ENCODE data around the gene SLC22A25. TPM values are rescaled to one million over a fixed set of nuclear protein-coding genes. Genes with fewer than 3 reads are reported as not detected.

Gene SLC22A25
- total and polyA plus RNA-seq, 9 of the 15 experiments (the other 6 are each of a cell fraction or from before 2014, with no cell fraction given) = not detected

GRCh38 chr11:63282579-63282978 is 39.2 kb upstream of the SLC22A25 start:
- ChIA-PET POLR2A (no interaction called here), CTCF (ENCODE audit: low intra/inter-chr PET ratio) (no interaction called here)
- no peak for DNase-seq (ENCODE audit: extremely low read depth in 1 of 4, low spot score in 3 of 4)
- Histone ChIP-seq H3K9me1 (ENCODE audit: control insufficient read depth, insufficient read depth, low read length) (no peaks in the 10 kb centered on the region), H3K4me1 (replicated peaks in 1 of 2; ENCODE audit: control insufficient read depth in 2 of 2, insufficient read depth in 2 of 2, low read length in 2 of 2) (no peaks in the 10 kb centered on the region), H3K4me2 (ENCODE audit: insufficient read depth, low read length) (no peak overlapping the region), H3K27me3 (ENCODE audit: control insufficient read depth in 2 of 2, insufficient read depth in 2 of 2, low read length in 2 of 2) (peaks cover 0 to 7% of the 10 kb centered on the region in 2 experiments; a peak in 1 of 5 replicates), H3K4me3 (no peak overlapping the region), H2AFZ (ENCODE audit: low read depth, low read length) (no peak overlapping the region), H3K36me3 (ENCODE audit: control insufficient read depth, insufficient read depth, low read length) (no peaks in the 10 kb centered on the region), H3K27ac (ENCODE audit: extremely low read depth, low read depth, low read length) (no peak overlapping the region), H3K9ac (ENCODE audit: insufficient read depth in 1 of 2, low read depth in 2 of 2, low read length in 2 of 2) (no peak overlapping the region), H3K9me3 (replicated peaks; ENCODE audit: control insufficient read depth, insufficient read depth, low read depth, low read length) (no peaks in the 10 kb centered on the region), H4K20me1 (replicated peaks; ENCODE audit: control insufficient read depth, insufficient read depth, low read length) (no peaks in the 10 kb centered on the region), H3K79me2 (ENCODE audit: control insufficient read depth, insufficient read depth, low read length) (no peaks in the 10 kb centered on the region)
- no TSS peak for BruUV-seq (replicated peaks)
- FAIRE-seq = no peak
- intact Hi-C loops (cut with micrococcal nuclease) = no loop called here
- no peak for ATAC-seq
- in situ Hi-C loops (cut with MboI) = no loop called here
- TF ChIP-seq ZNF699 (CRISPR knock-in tag; IDR thresholded peaks at IDR 0.05; ENCODE audit: insufficient replicate concordance) (no peak), SMC3 (conservative IDR thresholded peaks at IDR 0.05; ENCODE audit: insufficient read depth, low read depth, low read length) (no peak), TAF1 (IDR thresholded peaks at IDR 0.05; ENCODE audit: control insufficient read depth, extremely low read depth, insufficient read depth, low read length, severe bottlenecking) (no peak), EZH2 (IDR thresholded peaks at IDR 0.05; ENCODE audit: borderline replicate concordance, low read depth, low read length) (no peak), TCFL5 (CRISPR knock-in tag; conservative IDR thresholded peaks at IDR 0.05) (no peak), SMARCA4 (IDR thresholded peaks at IDR 0.05) (no peak), PYGO2 (tag; IDR thresholded peaks at IDR 0.05) (no peak), ZNF408 (CRISPR knock-in tag; IDR thresholded peaks at IDR 0.05; ENCODE audit: low read depth) (no peak)

- H3K4me1 ChIP-seq (replicated peaks in 1 of 2; ENCODE audit: control insufficient read depth in 2 of 2, insufficient read depth in 2 of 2, low read length in 2 of 2) = no peaks in the 10 kb centered on the region
- no peak overlapping the region for H3K4me2 ChIP-seq (ENCODE audit: insufficient read depth, low read length)
- no peaks in the 10 kb centered on the region for H3K79me2 ChIP-seq (ENCODE audit: control insufficient read depth, insufficient read depth, low read length)
- peaks cover 0 to 7% of the 10 kb centered on the region in 2 experiments; a peak in 1 of 5 replicates for H3K27me3 ChIP-seq (ENCODE audit: control insufficient read depth in 2 of 2, insufficient read depth in 2 of 2, low read length in 2 of 2)
- DNase-seq (ENCODE audit: extremely low read depth in 1 of 4, low spot score in 3 of 4) (no peak), ATAC-seq (no peak), FAIRE-seq (no peak)
- no peaks in the 10 kb centered on the region for H3K9me1 ChIP-seq (ENCODE audit: control insufficient read depth, insufficient read depth, low read length)
- no peak overlapping the region for H2AFZ ChIP-seq (ENCODE audit: low read depth, low read length)
- H3K9me3 ChIP-seq (replicated peaks; ENCODE audit: control insufficient read depth, insufficient read depth, low read depth, low read length) = no peaks in the 10 kb centered on the region
- CTCF ChIA-PET (ENCODE audit: low intra/inter-chr PET ratio) = no interaction called here
- no peak overlapping the region for H3K4me3 ChIP-seq
- BruUV-seq (replicated peaks) = no TSS peak
- POLR2A ChIA-PET = no interaction called here
- no peak overlapping the region for H3K9ac ChIP-seq (ENCODE audit: insufficient read depth in 1 of 2, low read depth in 2 of 2, low read length in 2 of 2)
- no peaks in the 10 kb centered on the region for H3K36me3 ChIP-seq (ENCODE audit: control insufficient read depth, insufficient read depth, low read length)
- no peaks in the 10 kb centered on the region for H4K20me1 ChIP-seq (replicated peaks; ENCODE audit: control insufficient read depth, insufficient read depth, low read length)
- intact Hi-C loops (cut with micrococcal nuclease) = no loop called here
- in situ Hi-C loops (cut with MboI) = no loop called here
- no peak overlapping the region for H3K27ac ChIP-seq (ENCODE audit: extremely low read depth, low read depth, low read length)
- TF ChIP-seq, protein P1, sequence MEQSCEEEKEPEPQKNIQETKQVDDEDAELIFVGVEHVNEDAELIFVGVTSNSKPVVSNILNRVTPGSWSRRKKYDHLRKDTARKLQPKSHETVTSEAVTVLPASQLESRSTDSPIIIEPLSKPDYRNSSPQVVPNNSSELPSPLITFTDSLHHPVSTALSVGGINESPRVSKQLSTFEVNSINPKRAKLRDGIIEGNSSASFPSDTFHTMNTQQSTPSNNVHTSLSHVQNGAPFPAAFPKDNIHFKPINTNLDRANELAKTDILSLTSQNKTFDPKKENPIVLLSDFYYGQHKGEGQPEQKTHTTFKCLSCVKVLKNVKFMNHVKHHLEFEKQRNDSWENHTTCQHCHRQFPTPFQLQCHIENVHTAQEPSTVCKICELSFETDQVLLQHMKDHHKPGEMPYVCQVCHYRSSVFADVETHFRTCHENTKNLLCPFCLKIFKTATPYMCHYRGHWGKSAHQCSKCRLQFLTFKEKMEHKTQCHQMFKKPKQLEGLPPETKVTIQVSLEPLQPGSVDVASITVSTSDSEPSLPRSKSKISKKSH (CRISPR knock-in tag; IDR thresholded peaks at IDR 0.05) = no peak
- no peak for TF ChIP-seq HDAC3 (IDR thresholded peaks at IDR 0.05; ENCODE audit: borderline replicate concordance, partially characterized antibody)
- TF ChIP-seq AFF1 (IDR thresholded peaks at IDR 0.05; ENCODE audit: low read depth in 1 of 2, partially characterized antibody in 2 of 2) = no peak
- no peak for TF ChIP-seq PCBP2 (IDR thresholded peaks at IDR 0.05; ENCODE audit: low read depth, low read length, poor library complexity, severe bottlenecking)
Observed at GRCh38 chr11:63280920-63281319, 37.5 kb upstream of the SLC22A25 start.

Data from K562 (cell line).